Natural killer cell (primary cell): Measurements from ENCODE around the gene CEP112. TPM values are rescaled to one million over a fixed set of nuclear protein-coding genes. Genes with fewer than 3 reads are reported as not detected.

Experiments used
- ATAC-seq, 3 donors: fragments of 150-1000 bp in 2 of 3; fragments of 200-7000 bp in 1 of 3; cut with Tn5 transposase; 1 replicate in 1 of 3; 2 replicates in 2 of 3; pipeline ENCODE4 v1.10.0; 2021; ENCODE audit warnings: mild to moderate bottlenecking in 2 of 3, moderate library complexity in 2 of 3
- DNase-seq, 2 donors: peaks; one replicate each; pipeline versions ENCODE4 v3.0.0 to v3.0.0-alpha.2; 2013 to 2021; ENCODE audit warnings: mixed read lengths in 1 of 2
- H3K27ac ChIP-seq: one replicate; pipeline ENCODE4 v1.5.1; 2013; ENCODE audit warnings: mild to moderate bottlenecking, low read length
- H3K27me3 ChIP-seq: one replicate; pipeline ENCODE4 v1.6.1; 2013; ENCODE audit warnings: low read length; ENCODE audit not compliant: control insufficient read depth, insufficient read depth
- H3K36me3 ChIP-seq: one replicate; pipeline ENCODE4 v1.6.1; 2013; ENCODE audit warnings: low read length; ENCODE audit not compliant: control insufficient read depth, insufficient read depth
- H3K4me1 ChIP-seq: one replicate; pipeline ENCODE4 v1.6.1; 2013; ENCODE audit warnings: low read length; ENCODE audit not compliant: control insufficient read depth, insufficient read depth
- H3K4me3 ChIP-seq: one replicate; pipeline ENCODE4 v1.5.1; 2013; ENCODE audit warnings: low read length
- H3K9me3 ChIP-seq: one replicate; pipeline ENCODE4 v1.6.1; 2013; ENCODE audit warnings: low read length; ENCODE audit not compliant: control insufficient read depth, insufficient read depth
- H3K27ac Mint-ChIP-seq, 2 donors: one replicate each; pipeline ENCODE4 v1.8.0; 2022; ENCODE audit warnings: mild to moderate bottlenecking in 2 of 2, mixed read lengths in 2 of 2, moderate library complexity in 1 of 2
- H3K27me3 Mint-ChIP-seq, 2 donors: one replicate each; pipeline ENCODE4 v1.8.0; 2022; ENCODE audit warnings: low read depth in 2 of 2, mixed read lengths in 2 of 2
- H3K36me3 Mint-ChIP-seq: one replicate; pipeline ENCODE4 v1.8.0; 2022; ENCODE audit warnings: mixed read lengths
- H3K4me1 Mint-ChIP-seq, 2 donors: one replicate each; pipeline ENCODE4 v1.8.0; 2022; ENCODE audit warnings: mixed read lengths in 2 of 2
- H3K4me3 Mint-ChIP-seq: one replicate; pipeline ENCODE4 v1.8.0; 2022; ENCODE audit warnings: mild to moderate bottlenecking, moderate library complexity, mixed read lengths
- H3K9me3 Mint-ChIP-seq, 2 donors: one replicate each; pipeline ENCODE4 v1.8.0; 2022; ENCODE audit warnings: mixed read lengths in 2 of 2
- WGBS: methylation state at CpG from one replicate; pipeline ENCODE4 v1.1.7; 2013; ENCODE audit warnings: missing lambda C conversion rate; ENCODE audit not compliant: insufficient coverage; 5-methylcytosine and 5-hydroxymethylcytosine counted together
- intact Hi-C: fragments of 100-400 bp; cut with micrococcal nuclease; formaldehyde crosslinking; loops from one replicate; pipeline ENCODE4 v1.14.2; 2022
- total RNA-seq, 4 donors: library from RNA; stranded (reverse); fragments of 120-200 nt in 1 of 4; gene quantifications; one replicate each; pipeline versions ENCODE4 v1.2.3 to v1.2.4, GENCODE V29; 2013 to 2022
- TF ChIP-seq, protein P1 (sequence below): fragments of 200-600 bp; IDR thresholded peaks from one replicate; pipeline ENCODE4 v1.8.0; 2022; ENCODE audit warnings: antibody characterized with exemption

Gene CEP112
- total RNA-seq, 3 donors from 2014 or later (not counting 1 experiment from before 2014, with no cell fraction given), result 0.60 to 1.1 (median 0.85) TPM

DNA sequence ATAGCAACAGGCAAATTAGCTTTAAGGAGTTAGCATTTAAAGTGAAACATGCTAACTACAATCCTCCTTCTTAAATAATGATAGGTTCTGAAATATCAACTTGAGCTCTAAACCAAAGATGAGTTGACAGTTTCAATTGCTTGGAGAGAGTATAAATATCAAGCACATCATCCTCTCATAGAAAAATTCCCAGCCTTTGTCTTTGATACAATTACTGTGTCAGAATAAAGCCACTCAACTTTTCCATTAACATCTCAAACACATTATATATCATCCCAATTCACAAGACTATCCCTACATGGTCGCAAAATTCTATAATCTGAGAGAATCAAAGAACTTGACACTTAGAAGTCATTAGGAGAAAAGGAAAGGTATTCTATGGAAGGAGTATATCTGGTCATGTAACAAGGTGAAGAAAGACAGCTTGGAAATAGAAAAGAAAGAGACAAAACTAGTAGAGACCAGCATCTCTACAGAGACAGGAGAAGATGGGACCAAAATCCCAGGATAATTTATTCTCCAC lies 189.8 kb downstream of the CEP112 start:
- ATAC-seq (no peak), DNase-seq (no peak)
- Histone ChIP-seq H3K4me1 (no peaks in the 10 kb centered on the region), H3K4me3 (no peak overlapping the region), H3K27me3 (no peaks in the 10 kb centered on the region), H3K27ac (no peak overlapping the region), H3K9me3 (no peaks in the 10 kb centered on the region), H3K36me3 (no peaks in the 10 kb centered on the region)
- H3K9me3 Mint-ChIP-seq, result no peaks in the 10 kb centered on the region
- intact Hi-C loops, result no loop called here
- no peak overlapping the region for H3K27ac Mint-ChIP-seq
- TF ChIP-seq, protein P1, sequence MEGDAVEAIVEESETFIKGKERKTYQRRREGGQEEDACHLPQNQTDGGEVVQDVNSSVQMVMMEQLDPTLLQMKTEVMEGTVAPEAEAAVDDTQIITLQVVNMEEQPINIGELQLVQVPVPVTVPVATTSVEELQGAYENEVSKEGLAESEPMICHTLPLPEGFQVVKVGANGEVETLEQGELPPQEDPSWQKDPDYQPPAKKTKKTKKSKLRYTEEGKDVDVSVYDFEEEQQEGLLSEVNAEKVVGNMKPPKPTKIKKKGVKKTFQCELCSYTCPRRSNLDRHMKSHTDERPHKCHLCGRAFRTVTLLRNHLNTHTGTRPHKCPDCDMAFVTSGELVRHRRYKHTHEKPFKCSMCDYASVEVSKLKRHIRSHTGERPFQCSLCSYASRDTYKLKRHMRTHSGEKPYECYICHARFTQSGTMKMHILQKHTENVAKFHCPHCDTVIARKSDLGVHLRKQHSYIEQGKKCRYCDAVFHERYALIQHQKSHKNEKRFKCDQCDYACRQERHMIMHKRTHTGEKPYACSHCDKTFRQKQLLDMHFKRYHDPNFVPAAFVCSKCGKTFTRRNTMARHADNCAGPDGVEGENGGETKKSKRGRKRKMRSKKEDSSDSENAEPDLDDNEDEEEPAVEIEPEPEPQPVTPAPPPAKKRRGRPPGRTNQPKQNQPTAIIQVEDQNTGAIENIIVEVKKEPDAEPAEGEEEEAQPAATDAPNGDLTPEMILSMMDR, result no peak
- no CpG with 5 or more reads among the region's 1 CpG for WGBS
- no peaks in the 10 kb centered on the region for H3K4me1 Mint-ChIP-seq
- no peak overlapping the region for H3K4me3 Mint-ChIP-seq
- peaks cover 3 to 6% of the 10 kb centered on the region in 2 donors for H3K27me3 Mint-ChIP-seq
- H3K36me3 Mint-ChIP-seq, result no peaks in the 10 kb centered on the region

DNA sequence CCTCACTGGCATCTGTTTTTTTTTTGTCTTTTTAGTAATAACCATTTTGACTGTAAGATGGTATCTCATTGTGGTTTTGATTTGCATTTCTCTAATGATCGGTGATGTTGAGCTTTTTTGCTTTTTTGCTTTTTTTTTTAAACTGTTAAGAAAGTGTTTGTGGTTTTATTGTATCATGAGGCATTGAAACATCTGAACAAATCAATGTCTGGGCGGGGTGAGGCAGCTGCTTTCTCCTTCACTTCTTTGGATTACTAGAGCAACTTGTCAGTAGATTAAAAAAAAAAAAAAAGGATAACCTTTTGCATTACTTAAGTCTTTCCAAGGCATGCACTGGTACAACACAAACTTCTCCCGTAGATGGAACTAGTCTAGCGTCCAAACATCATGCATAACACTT lies 191.7 kb downstream of the CEP112 start:
- no peaks in the 10 kb centered on the region for H3K9me3 ChIP-seq
- ATAC-seq (no peak), DNase-seq (no peak)
- H3K27me3 ChIP-seq, result no peaks in the 10 kb centered on the region
- TF ChIP-seq, protein P1, result no peak
- no peaks in the 10 kb centered on the region for H3K4me1 ChIP-seq
- 80% methylated on average over 3 of the region's 4 CpGs for WGBS
- no peaks in the 10 kb centered on the region for H3K4me1 Mint-ChIP-seq
- no peak overlapping the region for H3K27ac ChIP-seq
- H3K36me3 Mint-ChIP-seq, result no peaks in the 10 kb centered on the region
- intact Hi-C loops, result no loop called here
- H3K36me3 ChIP-seq, result no peaks in the 10 kb centered on the region
- no peaks in the 10 kb centered on the region for H3K9me3 Mint-ChIP-seq
- H3K4me3 ChIP-seq, result no peak overlapping the region
- peaks cover 0 to 3% of the 10 kb centered on the region in 2 donors for H3K27me3 Mint-ChIP-seq
- H3K27ac Mint-ChIP-seq, result no peak overlapping the region
- H3K4me3 Mint-ChIP-seq, result no peak overlapping the region

DNA sequence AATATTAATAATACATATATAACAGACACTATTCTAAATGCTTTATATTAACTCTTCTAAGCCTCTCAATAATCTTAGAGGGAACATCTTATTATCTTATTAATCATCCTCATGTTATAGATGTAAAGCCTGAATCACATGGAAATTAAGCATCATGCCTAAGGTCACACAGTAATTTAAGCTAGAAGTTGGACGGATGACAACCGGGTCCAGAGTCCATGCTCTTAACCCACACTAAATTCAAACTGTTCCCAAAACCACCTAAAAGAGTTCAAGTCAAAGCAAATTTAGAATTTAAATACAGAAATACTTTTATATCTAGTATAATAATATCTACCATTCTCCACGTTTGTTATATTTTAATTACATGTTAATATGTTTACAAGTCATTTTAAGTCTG lies 193.3 kb downstream of the CEP112 start:
- no peaks in the 10 kb centered on the region for H3K9me3 Mint-ChIP-seq
- WGBS, result 100% methylated on average over 2 of the region's 3 CpGs
- Histone ChIP-seq H3K4me3 (no peak overlapping the region), H3K27me3 (no peaks in the 10 kb centered on the region), H3K4me1 (no peaks in the 10 kb centered on the region), H3K27ac (no peak overlapping the region), H3K9me3 (no peaks in the 10 kb centered on the region), H3K36me3 (no peaks in the 10 kb centered on the region)
- intact Hi-C loops, result no loop called here
- H3K27ac Mint-ChIP-seq, result no peak overlapping the region
- no peaks in the 10 kb centered on the region for H3K36me3 Mint-ChIP-seq
- TF ChIP-seq, protein P1, result no peak
- peaks cover 0 to 3% of the 10 kb centered on the region in 2 donors for H3K27me3 Mint-ChIP-seq
- DNase-seq (no peak), ATAC-seq (no peak)
- H3K4me1 Mint-ChIP-seq, result no peaks in the 10 kb centered on the region
- H3K4me3 Mint-ChIP-seq, result no peak overlapping the region

DNA sequence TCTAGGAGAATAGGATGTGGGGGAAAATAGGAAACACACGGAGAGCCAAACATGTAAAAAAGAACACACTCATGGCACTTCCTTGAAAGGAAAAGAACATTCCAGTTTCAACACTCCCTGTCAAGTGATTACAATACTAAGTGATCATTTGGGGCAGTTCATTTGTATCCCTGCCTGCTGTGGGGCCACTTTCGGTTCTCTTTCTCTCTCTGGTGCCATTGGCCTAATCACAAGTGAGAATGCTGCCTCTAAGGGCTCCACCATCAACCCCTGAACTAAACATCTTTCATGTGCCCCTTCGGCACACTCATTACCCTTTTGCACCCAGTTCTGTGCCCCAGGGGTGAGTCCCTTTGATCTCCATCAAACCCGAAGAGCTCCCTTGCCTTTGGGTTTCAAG lies 197.3 kb downstream of the CEP112 start:
- H3K36me3 ChIP-seq, result no peaks in the 10 kb centered on the region
- Mint-ChIP-seq H3K9me3 (no peaks in the 10 kb centered on the region), H3K36me3 (no peaks in the 10 kb centered on the region), H3K4me1 (no peaks in the 10 kb centered on the region), H3K27me3 (peaks cover 2 to 12% of the 10 kb centered on the region in 2 donors), H3K4me3 (no peak overlapping the region), H3K27ac (no peak overlapping the region)
- 86% methylated on average over 4 of the region's 4 CpGs for WGBS
- no peak overlapping the region for H3K4me3 ChIP-seq
- no peaks in the 10 kb centered on the region for H3K27me3 ChIP-seq
- ATAC-seq (no peak), DNase-seq (no peak)
- TF ChIP-seq, protein P1, result no peak
- intact Hi-C loops, result no loop called here
- no peak overlapping the region for H3K27ac ChIP-seq
- H3K4me1 ChIP-seq, result no peaks in the 10 kb centered on the region
- no peaks in the 10 kb centered on the region for H3K9me3 ChIP-seq
